ENCODE measurements around the gene MADD. TPM values are rescaled to one million over a fixed set of nuclear protein-coding genes. Genes with fewer than 3 reads are reported as not detected.

The MADD gene
- total RNA-seq, 1 experiment from 2014 or later, result 41.0 TPM

- Histone ChIP-seq H2BK20ac (ENCODE audit: low read depth, low read length, poor library complexity, severe bottlenecking) (no peak within 1 kb of the TSS), H3K56ac (ENCODE audit: insufficient read length, low read depth, low read length) (no peak within 1 kb of the TSS), H2BK5ac (ENCODE audit: insufficient read length, low read length) (no peak within 1 kb of the TSS), H3K14ac (ENCODE audit: insufficient read depth, low read length) (peak within 1 kb of the TSS; percentile 86), H3K79me2 (ENCODE audit: insufficient read depth, low read length) (peaks cover 3% of the 10 kb centered on the region; the same call in 1 of the 2 replicates), H4K91ac (ENCODE audit: insufficient read length, low read depth, low read length) (no peak within 1 kb of the TSS), H3K27ac (ENCODE audit: insufficient read length, low read depth, low read length) (peak within 1 kb of the TSS; percentile 40), H3K9me3 (ENCODE audit: control insufficient read depth, low read depth, low read length) (no peaks in the 10 kb centered on the region), H3K4ac (ENCODE audit: low read depth, low read length) (no peak within 1 kb of the TSS), H4K20me1 (ENCODE audit: control insufficient read depth, insufficient read depth, insufficient read length) (no peaks in the 10 kb centered on the region), H2BK12ac (ENCODE audit: insufficient read length, low read depth, low read length) (no peak within 1 kb of the TSS), H2AK5ac (ENCODE audit: insufficient read length, low read length) (no peak within 1 kb of the TSS), H2AFZ (ENCODE audit: low read length) (no peak within 1 kb of the TSS), H4K5ac (ENCODE audit: insufficient read length, low read depth, low read length) (peak within 1 kb of the TSS; percentile 57), H2BK120ac (ENCODE audit: low read depth, low read length, poor library complexity, severe bottlenecking) (no peak within 1 kb of the TSS), H3K23me2 (ENCODE audit: insufficient read length, low read depth, low read length, poor library complexity, severe bottlenecking) (peaks cover 8% of the 10 kb centered on the region), H3K4me2 (ENCODE audit: insufficient read depth, insufficient read length, low read length) (peak within 1 kb of the TSS; percentile 92), H3K9ac (ENCODE audit: extremely low read depth, insufficient read length, low read length) (peak within 1 kb of the TSS; percentile 89), H3K4me1 (ENCODE audit: insufficient read depth, low read length) (peaks cover 5% of the 10 kb centered on the region; the same call in 1 of the 2 replicates), H3K79me1 (ENCODE audit: insufficient read depth, low read depth, low read length, poor library complexity, severe bottlenecking) (no peaks in the 10 kb centered on the region), H2BK15ac (ENCODE audit: low read depth, low read length) (no peak within 1 kb of the TSS), H3K18ac (ENCODE audit: insufficient read length, low read depth, low read length) (peak within 1 kb of the TSS; percentile 91), H3K27me3 (ENCODE audit: insufficient read depth, low read length) (no peaks in the 10 kb centered on the region), H4K8ac (replicated peaks; ENCODE audit: insufficient read length, low read depth, low read length) (no peak within 1 kb of the TSS), H3K23ac (ENCODE audit: insufficient read length, low read depth, low read length) (no peak within 1 kb of the TSS), H3T11ph (ENCODE audit: low read length) (no peak within 1 kb of the TSS)
- H3K27me3 Mint-ChIP-seq (ENCODE audit: low read depth), result no peaks in the 10 kb centered on the region; the same call in 1 of the 2 replicates
- DNase-seq, result peak; percentile 86
- peaks cover 11 to 13% of the 10 kb centered on the region in 2 experiments for H3K4me1 Mint-ChIP-seq
- no CpG with 5 or more reads among the region's 45 CpGs for WGBS (ENCODE audit: extremely low coverage, insufficient read length, low lambda C conversion rate)
- H3K9me3 Mint-ChIP-seq, result no peaks in the 10 kb centered on the region; a peak in 1 of 5 replicates
- H3K27ac Mint-ChIP-seq, result peak within 1 kb of the TSS; percentile 100
- H3K4me3 Mint-ChIP-seq, result peak within 1 kb of the TSS; percentile 99
- peak; percentile 31; the same call in 1 of the 3 replicates for TF ChIP-seq CTCF (conservative IDR thresholded peaks at IDR 0.05)
- H3K36me3 Mint-ChIP-seq (ENCODE audit: insufficient read depth in 1 of 3, low read depth in 3 of 3), result peaks cover 0 to 35% (median 27%) of the 10 kb centered on the region in 3 experiments; a peak in 5 of 7 replicates
These were observed 21.1 kb upstream of the MADD start, which contains the start of gene ACP2 for GRCh38 chr11:47248664-47249377. ACP2 (minus strand) TSS chr11:47248814; CDS start chr11:47248789, 25 bp downstream.
